H9 (cell line): ENCODE measurements around the gene EPAS1. TPM values are rescaled to one million over a fixed set of nuclear protein-coding genes. Genes with fewer than 3 reads are reported as not detected.
A peak's percentile ranks its signal among the peaks of the same experiment; 100 is the strongest.

Experiments used
- DNase-seq: peaks from one replicate; pipeline ENCODE4 v3.0.0-alpha.2; 2017
- H2AFZ ChIP-seq: one replicate; pipeline ENCODE4 v1.6.1; 2013; ENCODE audit warnings: mild to moderate bottlenecking, low read length, control low read depth, moderate library complexity
- H2AK5ac ChIP-seq: 2 replicates; pipeline ENCODE4 v1.6.1; 2013; ENCODE audit warnings: low read length, control low read depth, mixed read lengths; ENCODE audit not compliant: insufficient read length
- H2BK120ac ChIP-seq: one replicate; pipeline ENCODE4 v1.6.1; 2013; ENCODE audit warnings: low read depth, mild to moderate bottlenecking, low read length, control low read depth, inconsistent platforms; ENCODE audit not compliant: poor library complexity, severe bottlenecking
- H2BK12ac ChIP-seq: 2 replicates; pipeline ENCODE4 v1.6.1; 2013; ENCODE audit warnings: low read length, control low read depth, mixed read lengths, low read depth; ENCODE audit not compliant: insufficient read length
- H2BK15ac ChIP-seq: 2 replicates; pipeline ENCODE4 v1.6.1; 2013; ENCODE audit warnings: low read depth, low read length, control low read depth
- H2BK20ac ChIP-seq: one replicate; pipeline ENCODE4 v1.6.1; 2013; ENCODE audit warnings: low read depth, mild to moderate bottlenecking, low read length, control low read depth, inconsistent platforms; ENCODE audit not compliant: poor library complexity, severe bottlenecking
- H2BK5ac ChIP-seq: 2 replicates; pipeline ENCODE4 v1.6.1; 2013; ENCODE audit warnings: low read length, control low read depth, mixed read lengths; ENCODE audit not compliant: insufficient read length
- H3K14ac ChIP-seq: 2 replicates; pipeline ENCODE4 v1.6.1; 2013; ENCODE audit warnings: low read length, control low read depth; ENCODE audit not compliant: insufficient read depth
- H3K18ac ChIP-seq: 2 replicates; pipeline ENCODE4 v1.6.1; 2013; ENCODE audit warnings: low read depth, mild to moderate bottlenecking, mixed read lengths, low read length, control low read depth; ENCODE audit not compliant: insufficient read length
- H3K23ac ChIP-seq: 2 replicates; pipeline ENCODE4 v1.6.1; 2013; ENCODE audit warnings: low read length, control low read depth, mixed read lengths, low read depth; ENCODE audit not compliant: insufficient read length
- H3K23me2 ChIP-seq: 2 replicates; pipeline ENCODE4 v1.6.1; 2013; ENCODE audit warnings: low read depth, mild to moderate bottlenecking, mixed read lengths, low read length, control low read depth; ENCODE audit not compliant: insufficient read length, poor library complexity, severe bottlenecking
- H3K27ac ChIP-seq: 2 replicates; pipeline ENCODE4 v1.5.1; 2013; ENCODE audit warnings: low read length, control low read depth, mixed read lengths, low read depth; ENCODE audit not compliant: insufficient read length
- H3K27me3 ChIP-seq: 2 replicates; pipeline ENCODE4 v1.6.1; 2013; ENCODE audit warnings: low read length, control low read depth, inconsistent platforms; ENCODE audit not compliant: insufficient read depth
- H3K4ac ChIP-seq: 2 replicates; pipeline ENCODE4 v1.6.1; 2013; ENCODE audit warnings: low read depth, mild to moderate bottlenecking, control low read depth, inconsistent platforms, low read length, moderate library complexity
- H3K4me1 ChIP-seq: 2 replicates; pipeline ENCODE4 v1.6.1; 2013; ENCODE audit warnings: low read length, control low read depth, inconsistent platforms; ENCODE audit not compliant: insufficient read depth
- H3K4me2 ChIP-seq: 2 replicates; pipeline ENCODE4 v1.6.1; 2013; ENCODE audit warnings: low read length, control low read depth, mixed read lengths; ENCODE audit not compliant: insufficient read length, insufficient read depth
- H3K56ac ChIP-seq: 2 replicates; pipeline ENCODE4 v1.6.1; 2013; ENCODE audit warnings: low read depth, mild to moderate bottlenecking, mixed read lengths, low read length, control low read depth; ENCODE audit not compliant: insufficient read length
- H3K79me1 ChIP-seq: 2 replicates; pipeline ENCODE4 v1.6.1; 2013; ENCODE audit warnings: low read depth, mild to moderate bottlenecking, moderate library complexity, low read length, control low read depth, inconsistent platforms; ENCODE audit not compliant: insufficient read depth, poor library complexity, severe bottlenecking
- H3K79me2 ChIP-seq: 2 replicates; pipeline ENCODE4 v1.6.1; 2013; ENCODE audit warnings: low read length, control low read depth, inconsistent platforms; ENCODE audit not compliant: insufficient read depth
- H3K9ac ChIP-seq: 2 replicates; pipeline ENCODE4 v1.6.1; 2013; ENCODE audit warnings: low read length, control low read depth, mixed read lengths; ENCODE audit not compliant: insufficient read length; ENCODE audit errors: extremely low read depth
- H3K9me3 ChIP-seq: one replicate; pipeline ENCODE4 v1.6.1; 2013; ENCODE audit warnings: low read depth, low read length, inconsistent platforms; ENCODE audit not compliant: control insufficient read depth
- H3T11ph ChIP-seq: one replicate; pipeline ENCODE4 v1.6.1; 2013; ENCODE audit warnings: mild to moderate bottlenecking, low read length, control low read depth, inconsistent platforms
- H4K20me1 ChIP-seq: one replicate; pipeline ENCODE4 v1.6.1; 2013; ENCODE audit not compliant: control insufficient read depth, insufficient read length, insufficient read depth
- H4K5ac ChIP-seq: 2 replicates; pipeline ENCODE4 v1.6.1; 2013; ENCODE audit warnings: low read depth, mild to moderate bottlenecking, mixed read lengths, low read length, control low read depth; ENCODE audit not compliant: insufficient read length
- H4K8ac ChIP-seq: replicated peaks from 2 replicates; pipeline ENCODE4 v1.6.1; 2013; ENCODE audit warnings: low read length, control low read depth, mixed read lengths, low read depth; ENCODE audit not compliant: insufficient read length
- H4K91ac ChIP-seq: 2 replicates; pipeline ENCODE4 v1.6.1; 2013; ENCODE audit warnings: low read depth, mild to moderate bottlenecking, moderate library complexity, mixed read lengths, low read length, control low read depth; ENCODE audit not compliant: insufficient read length
- H3K27ac Mint-ChIP-seq, 3 experiments: 2 replicates in 2 of 3; 3 replicates in 1 of 3; pipeline ENCODE4 v1.8.0; 2020 to 2021; ENCODE audit warnings: mixed read lengths in 3 of 3, mild to moderate bottlenecking in 1 of 3, moderate library complexity in 1 of 3
- H3K27me3 Mint-ChIP-seq: 2 replicates; pipeline ENCODE4 v1.8.0; 2021; ENCODE audit warnings: low read depth, mild to moderate bottlenecking, moderate library complexity, mixed read lengths
- H3K36me3 Mint-ChIP-seq, 3 experiments: 2 replicates in 2 of 3; 3 replicates in 1 of 3; pipeline ENCODE4 v1.8.0; 2020 to 2021; ENCODE audit warnings: low read depth in 3 of 3, mixed read lengths in 3 of 3; ENCODE audit not compliant: insufficient read depth in 1 of 3
- H3K4me1 Mint-ChIP-seq, 2 experiments: 2 replicates each; pipeline ENCODE4 v1.8.0; 2020; ENCODE audit warnings: mixed read lengths in 2 of 2
- H3K4me3 Mint-ChIP-seq, 2 experiments: 2 replicates in 1 of 2; 3 replicates in 1 of 2; pipeline ENCODE4 v1.8.0; 2020 to 2021; ENCODE audit warnings: mild to moderate bottlenecking in 2 of 2, mixed read lengths in 2 of 2, moderate library complexity in 1 of 2
- H3K9me3 Mint-ChIP-seq, 2 experiments: 2 replicates in 1 of 2; 3 replicates in 1 of 2; pipeline ENCODE4 v1.8.0; 2020; ENCODE audit warnings: mild to moderate bottlenecking in 2 of 2, mixed read lengths in 2 of 2, moderate library complexity in 1 of 2
- CTCF ChIP-seq: fragments of 200-600 bp; sonication (generic); conservative IDR thresholded peaks from 3 replicates; pipeline ENCODE4 v1.8.0; 2021; ENCODE audit warnings: antibody characterized with exemption, mild to moderate bottlenecking
- WGBS: extraction: QIAGEN DNeasy Blood & Tissue Kit; methylation state at CpG from one replicate; pipeline ENCODE4 v1.1.7; 2013; ENCODE audit warnings: missing lambda C conversion rate, low lambda C conversion rate, mixed read lengths; ENCODE audit not compliant: insufficient read length; ENCODE audit errors: extremely low coverage; 5-methylcytosine and 5-hydroxymethylcytosine counted together
- total RNA-seq: library from RNA; stranded (reverse); gene quantifications from 2 replicates; pipeline ENCODE4 v1.2.1, GENCODE V29; 2021

Gene EPAS1
- total RNA-seq, 1 experiment from 2014 or later = 1.1 TPM

- no peak overlapping the region for H2BK5ac ChIP-seq
- H2AFZ ChIP-seq = no peak overlapping the region
- no peak for DNase-seq
- H3K23ac ChIP-seq = no peak overlapping the region
- no peaks in the 10 kb centered on the region for H4K20me1 ChIP-seq
- Mint-ChIP-seq H3K4me1 (peaks cover 26 to 27% of the 10 kb centered on the region in 2 experiments), H3K4me3 (no peak overlapping the region), H3K27me3 (peaks cover 6% of the 10 kb centered on the region), H3K27ac (peak overlapping the region in 1 of 3 experiments; percentile 28; a peak in 1 of 7 replicates), H3K9me3 (no peaks in the 10 kb centered on the region), H3K36me3 (no peaks in the 10 kb centered on the region)
- no peak overlapping the region for H4K5ac ChIP-seq
- no peak overlapping the region for H3K18ac ChIP-seq
- H3K56ac ChIP-seq = no peak overlapping the region
- H2BK15ac ChIP-seq = no peak overlapping the region
- no peak overlapping the region for H2BK12ac ChIP-seq
- H3K27me3 ChIP-seq = no peaks in the 10 kb centered on the region
- H2BK120ac ChIP-seq = no peak overlapping the region
- H3K23me2 ChIP-seq = no peaks in the 10 kb centered on the region
- H3K4ac ChIP-seq = no peak overlapping the region
- H3K79me2 ChIP-seq = no peaks in the 10 kb centered on the region
- no peak overlapping the region for H2BK20ac ChIP-seq
- H3K9me3 ChIP-seq = no peaks in the 10 kb centered on the region
- H3K14ac ChIP-seq = no peak overlapping the region
- H3K4me2 ChIP-seq = no peak overlapping the region
- TF ChIP-seq CTCF = no peak
- H3K9ac ChIP-seq = no peak overlapping the region
- no peaks in the 10 kb centered on the region for H3K79me1 ChIP-seq
- no CpG with 5 or more reads among the region's 2 CpGs for WGBS
- H3K27ac ChIP-seq = no peak overlapping the region
- no peak overlapping the region for H3T11ph ChIP-seq
- H4K91ac ChIP-seq = no peak overlapping the region
- no peak overlapping the region for H4K8ac ChIP-seq
- no peak overlapping the region for H2AK5ac ChIP-seq
- no peaks in the 10 kb centered on the region; the same call in 1 of the 2 replicates for H3K4me1 ChIP-seq
These were observed 29.0 kb upstream of the EPAS1 start for GRCh38 chr2:46268196-46268595.
